Tibial nerve (tissue), 4 donors: ENCODE data around the gene TEC. TPM values are rescaled to one million over a fixed set of nuclear protein-coding genes. Genes with fewer than 3 reads are reported as not detected.

Source experiments
- DNase-seq, 2 donors: peaks; one replicate each; pipeline ENCODE4 v3.0.0-alpha.2; 2019; ENCODE audit warnings: low spot score in 2 of 2
- H3K27ac ChIP-seq, 4 donors: fragments of 200-600 bp; sonication (generic) in 3 of 4; one replicate each; pipeline ENCODE4 v1.5.1; 2017 to 2019; ENCODE audit warnings: mild to moderate bottlenecking in 1 of 4
- H3K27me3 ChIP-seq, 2 donors: fragments of 200-600 bp; sonication (generic) in 1 of 2; one replicate each; pipeline versions ENCODE4 v1.5.1 to v1.6.0; 2017 to 2019
- H3K36me3 ChIP-seq, 3 donors: fragments of 200-600 bp; sonication (generic); one replicate each; pipeline ENCODE4 v1.5.1; 2018 to 2019
- H3K4me1 ChIP-seq, 4 donors: fragments of 200-600 bp; sonication (generic) in 3 of 4; one replicate each; pipeline ENCODE4 v1.5.1; 2017 to 2019
- H3K4me3 ChIP-seq, 4 donors: fragments of 200-600 bp; sonication (generic) in 3 of 4; one replicate each; pipeline ENCODE4 v1.5.1; 2017 to 2019; ENCODE audit warnings: mild to moderate bottlenecking in 1 of 4, moderate library complexity in 1 of 4
- H3K9me3 ChIP-seq, 4 donors: fragments of 200-600 bp; sonication (generic) in 3 of 4; one replicate each; pipeline ENCODE4 v1.5.1; 2017 to 2019
- EP300 ChIP-seq, 2 donors: sonication (generic); formaldehyde crosslinking; IDR thresholded peaks; one replicate each; pipeline ENCODE4 v1.6.1; 2017; ENCODE audit warnings: antibody characterized with exemption in 2 of 2, mild to moderate bottlenecking in 1 of 2
- POLR2A ChIP-seq, 2 donors: fragments of 450-650 bp; IDR thresholded peaks; one replicate each; pipeline ENCODE4 v1.6.1; 2017; ENCODE audit warnings: antibody characterized with exemption in 2 of 2, mild to moderate bottlenecking in 2 of 2, moderate library complexity in 2 of 2
- WGBS, 2 donors: methylation state at CpG; one replicate each; pipeline ENCODE4 v1.1.5; 2018; 5-methylcytosine and 5-hydroxymethylcytosine counted together
- total RNA-seq, 4 donors: library from RNA; depleted of rRNA; stranded (reverse); fragments of >200 nt; gene quantifications; one replicate each; pipeline ENCODE4 v1.1.0, GENCODE V29; 2016
- TF ChIP-seq, protein P1 (sequence below), 5 experiments: fragments of 200-600 bp in 3 of 5; fragments of 450-650 bp in 2 of 5; sonication (generic) in 3 of 5; IDR thresholded peaks; one replicate each; pipeline ENCODE4 v1.5.1; 2016 to 2019; ENCODE audit warnings: antibody characterized with exemption in 5 of 5, mild to moderate bottlenecking in 3 of 5, moderate library complexity in 2 of 5

TEC gene
- total RNA-seq, 4 donors from 2014 or later: 3.1 to 8.0 (median 5.0) TPM

DNA sequence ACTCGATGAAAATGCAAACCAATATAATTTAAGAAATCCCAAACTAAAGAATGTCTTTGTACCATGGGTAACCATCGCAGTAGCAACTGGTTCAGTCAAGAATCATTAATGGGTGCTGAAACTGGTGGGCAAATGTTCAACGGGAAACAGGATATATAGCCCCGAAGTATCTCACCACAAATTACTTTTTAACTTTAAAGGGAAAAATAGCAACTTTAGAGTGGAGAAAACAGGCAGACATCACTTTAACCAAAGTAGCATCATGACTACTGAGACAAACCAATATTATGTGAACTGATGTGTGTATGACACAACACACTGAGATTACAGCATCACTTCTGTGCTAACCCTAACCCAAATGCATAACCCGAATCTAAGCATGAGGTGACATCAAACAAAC lies 37.9 kb upstream of the TEC start:
- no peaks in the 10 kb centered on the region for H3K4me1 ChIP-seq
- DNase-seq: no peak
- no peaks in the 10 kb centered on the region for H3K27me3 ChIP-seq
- TF ChIP-seq, protein P1, sequence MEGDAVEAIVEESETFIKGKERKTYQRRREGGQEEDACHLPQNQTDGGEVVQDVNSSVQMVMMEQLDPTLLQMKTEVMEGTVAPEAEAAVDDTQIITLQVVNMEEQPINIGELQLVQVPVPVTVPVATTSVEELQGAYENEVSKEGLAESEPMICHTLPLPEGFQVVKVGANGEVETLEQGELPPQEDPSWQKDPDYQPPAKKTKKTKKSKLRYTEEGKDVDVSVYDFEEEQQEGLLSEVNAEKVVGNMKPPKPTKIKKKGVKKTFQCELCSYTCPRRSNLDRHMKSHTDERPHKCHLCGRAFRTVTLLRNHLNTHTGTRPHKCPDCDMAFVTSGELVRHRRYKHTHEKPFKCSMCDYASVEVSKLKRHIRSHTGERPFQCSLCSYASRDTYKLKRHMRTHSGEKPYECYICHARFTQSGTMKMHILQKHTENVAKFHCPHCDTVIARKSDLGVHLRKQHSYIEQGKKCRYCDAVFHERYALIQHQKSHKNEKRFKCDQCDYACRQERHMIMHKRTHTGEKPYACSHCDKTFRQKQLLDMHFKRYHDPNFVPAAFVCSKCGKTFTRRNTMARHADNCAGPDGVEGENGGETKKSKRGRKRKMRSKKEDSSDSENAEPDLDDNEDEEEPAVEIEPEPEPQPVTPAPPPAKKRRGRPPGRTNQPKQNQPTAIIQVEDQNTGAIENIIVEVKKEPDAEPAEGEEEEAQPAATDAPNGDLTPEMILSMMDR (IDR thresholded peaks at IDR 0.05): no peak
- TF ChIP-seq POLR2A (IDR thresholded peaks at IDR 0.05): no peak
- TF ChIP-seq EP300 (IDR thresholded peaks at IDR 0.05): no peak
- H3K4me3 ChIP-seq: no peak overlapping the region
- 83 to 92% methylated on average over 5 of the region's 5 CpGs for WGBS, 2 donors
- no peaks in the 10 kb centered on the region for H3K9me3 ChIP-seq
- no peaks in the 10 kb centered on the region for H3K36me3 ChIP-seq
- H3K27ac ChIP-seq: no peak overlapping the region

DNA sequence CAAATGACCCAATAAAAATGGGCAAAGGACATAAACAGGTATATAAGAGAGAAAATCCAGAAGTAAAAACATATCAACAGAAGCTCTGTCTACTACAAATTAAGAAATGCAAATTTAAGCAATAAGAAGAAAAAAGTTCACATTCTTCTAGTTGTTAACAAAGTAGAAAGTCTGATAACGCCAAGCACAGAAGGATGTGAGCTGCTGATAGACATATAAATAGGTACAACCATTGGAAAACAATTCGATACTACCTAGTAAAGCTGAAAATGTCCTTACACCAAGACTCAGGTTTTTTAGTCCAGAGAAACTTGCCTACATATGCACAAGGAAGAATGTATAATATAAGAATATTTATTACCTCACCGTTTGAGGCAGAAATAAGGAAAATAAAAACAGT lies 35.9 kb upstream of the TEC start:
- H3K9me3 ChIP-seq: no peaks in the 10 kb centered on the region
- H3K27me3 ChIP-seq: no peaks in the 10 kb centered on the region
- no peak for DNase-seq
- TF ChIP-seq, protein P1 (IDR thresholded peaks at IDR 0.05): no peak
- TF ChIP-seq POLR2A (IDR thresholded peaks at IDR 0.05): no peak
- TF ChIP-seq EP300 (IDR thresholded peaks at IDR 0.05): no peak
- H3K27ac ChIP-seq: no peak overlapping the region
- no peaks in the 10 kb centered on the region for H3K4me1 ChIP-seq
- 75 to 82% methylated on average over 3 of the region's 3 CpGs for WGBS, 2 donors
- no peaks in the 10 kb centered on the region for H3K36me3 ChIP-seq
- no peak overlapping the region for H3K4me3 ChIP-seq

DNA sequence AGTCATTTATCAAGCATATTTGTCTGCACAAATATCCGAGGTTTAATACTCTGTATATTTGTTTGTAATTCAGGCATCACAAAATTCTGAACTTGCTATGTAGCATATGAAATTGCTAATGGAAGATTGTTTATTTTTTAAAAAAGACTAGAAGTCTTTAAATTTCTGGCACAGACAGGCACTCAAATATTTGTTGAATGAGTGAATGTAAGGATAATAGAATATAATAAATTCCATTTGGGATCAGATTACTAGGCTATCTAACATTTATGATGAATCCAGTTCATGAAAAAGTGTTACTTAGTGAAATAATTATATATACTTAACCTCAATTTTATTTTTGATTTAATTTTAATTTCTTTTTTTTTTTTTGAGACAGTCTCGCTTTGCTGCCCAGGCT lies 30.4 kb upstream of the TEC start:
- H3K27ac ChIP-seq: no peak overlapping the region
- WGBS, 2 donors: 57 to 62% methylated on average over 2 of the region's 2 CpGs
- TF ChIP-seq, protein P1 (IDR thresholded peaks at IDR 0.05): no peak
- TF ChIP-seq EP300 (IDR thresholded peaks at IDR 0.05) (no peak), POLR2A (IDR thresholded peaks at IDR 0.05) (no peak)
- DNase-seq: no peak
- no peaks in the 10 kb centered on the region for H3K36me3 ChIP-seq
- H3K9me3 ChIP-seq: no peaks in the 10 kb centered on the region
- H3K4me1 ChIP-seq: no peaks in the 10 kb centered on the region
- no peak overlapping the region for H3K4me3 ChIP-seq
- no peaks in the 10 kb centered on the region for H3K27me3 ChIP-seq

DNA sequence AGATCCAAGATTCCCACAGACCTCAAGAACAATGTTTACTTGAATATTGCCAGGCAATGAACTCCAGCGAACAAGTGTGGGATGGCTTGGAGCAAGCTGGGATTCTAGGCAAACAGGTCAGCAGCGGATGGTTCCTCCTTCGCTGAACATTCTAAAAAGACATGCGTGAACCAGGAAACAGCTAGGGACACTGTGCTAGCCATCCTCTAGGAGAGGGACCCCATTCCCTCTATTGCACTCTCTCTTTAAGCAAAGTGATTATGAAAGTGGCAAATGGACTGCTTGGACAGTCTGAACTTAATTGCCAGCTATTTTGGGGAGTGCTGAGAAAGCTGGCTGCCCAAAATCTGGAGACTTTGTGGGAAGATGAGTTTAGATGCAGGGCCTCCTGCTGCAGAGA lies 29.9 kb upstream of the TEC start:
- H3K36me3 ChIP-seq: no peaks in the 10 kb centered on the region
- DNase-seq: no peak
- TF ChIP-seq, protein P1 (IDR thresholded peaks at IDR 0.05): no peak
- TF ChIP-seq POLR2A (IDR thresholded peaks at IDR 0.05): no peak
- TF ChIP-seq EP300 (IDR thresholded peaks at IDR 0.05): no peak
- no peaks in the 10 kb centered on the region for H3K9me3 ChIP-seq
- 75 to 87% methylated on average over 4 of the region's 4 CpGs for WGBS, 2 donors
- H3K27me3 ChIP-seq: no peaks in the 10 kb centered on the region
- no peak overlapping the region for H3K27ac ChIP-seq
- no peak overlapping the region for H3K4me3 ChIP-seq
- H3K4me1 ChIP-seq: no peaks in the 10 kb centered on the region

DNA sequence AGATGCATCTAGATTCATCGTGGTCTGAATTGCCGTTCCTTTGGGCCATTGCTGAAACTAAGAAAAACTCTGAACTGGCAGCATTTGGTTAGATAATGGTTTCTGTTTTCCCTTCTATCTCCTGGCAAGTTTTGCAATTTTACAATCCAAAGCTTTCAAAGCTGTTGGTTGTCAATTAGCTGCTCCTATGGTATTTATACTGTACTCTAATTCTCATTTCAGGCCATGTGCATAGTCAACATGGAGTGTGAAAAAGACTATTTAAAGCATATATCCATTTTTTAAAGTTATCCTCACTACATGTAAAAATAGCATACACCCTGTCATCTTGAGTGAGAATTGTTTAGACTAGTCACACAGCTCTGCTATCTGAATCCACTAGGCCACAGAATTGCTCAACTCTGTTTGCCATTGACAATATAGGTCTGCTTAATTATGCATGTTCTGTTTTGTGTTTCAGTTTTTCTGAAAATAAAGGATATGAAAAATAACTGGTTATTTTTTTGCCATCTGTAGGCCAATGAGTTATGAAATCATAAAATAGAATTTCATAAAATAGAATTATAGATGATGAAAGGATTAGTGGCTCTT lies 27.7 kb upstream of the TEC start:
- H3K27me3 ChIP-seq: no peaks in the 10 kb centered on the region
- H3K9me3 ChIP-seq: no peaks in the 10 kb centered on the region
- H3K27ac ChIP-seq: no peak overlapping the region
- no peaks in the 10 kb centered on the region for H3K4me1 ChIP-seq
- H3K36me3 ChIP-seq: no peaks in the 10 kb centered on the region
- 84 to 91% methylated on average over 2 of the region's 2 CpGs for WGBS, 2 donors
- TF ChIP-seq, protein P1 (IDR thresholded peaks at IDR 0.05): no peak
- no peak overlapping the region for H3K4me3 ChIP-seq
- DNase-seq: no peak
